SK-N-MC (cell line): ENCODE measurements around the gene SRP54.
"Not testable (repeated sequence)": the region's sequence is repeated elsewhere in the genome, so short reads cannot be mapped to it uniquely, and the experiment has no call there.

ENCODE experiments used
- DNase-seq: peaks from one replicate; pipeline ENCODE4 v3.0.0-alpha.2; 2011; ENCODE audit warnings: low read depth, low spot score
- H3K27ac ChIP-seq: fragments of 200-600 bp; sonication (generic); 2 replicates; pipeline ENCODE4 v1.5.1; 2016; ENCODE audit warnings: mixed run types
- H3K36me3 ChIP-seq: fragments of 200-600 bp; sonication (generic); 2 replicates; pipeline ENCODE4 v1.6.1; 2017; ENCODE audit warnings: antibody characterized with exemption, low read length, mixed read lengths; ENCODE audit not compliant: insufficient read depth
- H3K4me3 ChIP-seq: fragments of 200-600 bp; sonication (generic); 2 replicates; pipeline ENCODE4 v1.5.1; 2016
- H3K9ac ChIP-seq: fragments of 200-600 bp; sonication (generic); 2 replicates; pipeline ENCODE4 v1.8.0; 2017; ENCODE audit warnings: mixed run types, mixed read lengths; ENCODE audit not compliant: insufficient read length
- H3K9me3 ChIP-seq: fragments of 200-600 bp; sonication (generic); 2 replicates; pipeline ENCODE4 v1.6.1; 2017; ENCODE audit warnings: low read depth, mild to moderate bottlenecking, antibody characterized with exemption, low read length, moderate library complexity, mixed read lengths
- EZH2 ChIP-seq: fragments of 200-600 bp; sonication (generic); IDR thresholded peaks from one replicate; pipeline ENCODE4 v1.6.1; 2017; ENCODE audit warnings: antibody characterized with exemption
- FOXP2 ChIP-seq: optimal IDR thresholded peaks from 2 replicates; pipeline ENCODE3; 2011; ENCODE audit warnings: mild to moderate bottlenecking, moderate library complexity; ENCODE audit not compliant: insufficient read depth; ENCODE audit errors: extremely low read length, control extremely low read depth
- POLR2AphosphoS5 ChIP-seq: IDR thresholded peaks from 2 replicates; pipeline ENCODE4 v1.6.1; 2012; ENCODE audit warnings: mild to moderate bottlenecking, low read depth, low read length, borderline replicate concordance

SRP54 gene

GRCh38 chr14:34997762-34998161 is 15.0 kb downstream of the SRP54 start:
- Histone ChIP-seq H3K9ac (peak overlapping the region; percentile 52), H3K36me3 (peaks cover 5% of the 10 kb centered on the region), H3K27ac (peak overlapping the region; percentile 29), H3K9me3 (no peaks in the 10 kb centered on the region), H3K4me3 (no peak overlapping the region)
- no peak for DNase-seq
- TF ChIP-seq POLR2AphosphoS5 (no peak), FOXP2 (no peak), EZH2 (no peak)

- TF ChIP-seq FOXP2 (no peak), EZH2 (no peak), POLR2AphosphoS5 (no peak)
- peak overlapping the region; percentile 4; the same call in 1 of the 2 replicates for H3K27ac ChIP-seq
- peaks cover 5% of the 10 kb centered on the region for H3K36me3 ChIP-seq
Observed at GRCh38 chr14:34999500-34999899, 16.7 kb downstream of the SRP54 start.

GRCh38 chr14:35001621-35002020 is 18.8 kb downstream of the SRP54 start:
- H3K9me3 ChIP-seq = no peaks in the 10 kb centered on the region
- H3K27ac ChIP-seq = no peak overlapping the region
- no peak overlapping the region for H3K9ac ChIP-seq
- H3K36me3 ChIP-seq = peaks cover 5% of the 10 kb centered on the region
- no peak for DNase-seq
- no peak for TF ChIP-seq POLR2AphosphoS5
- TF ChIP-seq FOXP2 = no peak
- TF ChIP-seq EZH2 = no peak
- H3K4me3 ChIP-seq = no peak overlapping the region

More at GRCh38 chr14:34999500-34999899, 16.7 kb downstream of the SRP54 start:
- Histone ChIP-seq H3K9me3 (no peaks in the 10 kb centered on the region), H3K9ac (no peak overlapping the region), H3K4me3 (no peak overlapping the region)
- DNase-seq = no peak

- TF ChIP-seq EZH2 = no peak
- TF ChIP-seq POLR2AphosphoS5 = no peak
- no peak for TF ChIP-seq FOXP2
- peaks cover 5% of the 10 kb centered on the region for H3K36me3 ChIP-seq
- no peak for DNase-seq
- H3K4me3 ChIP-seq = no peak overlapping the region
- H3K9ac ChIP-seq = no peak overlapping the region
- no peaks in the 10 kb centered on the region for H3K9me3 ChIP-seq
- no peak overlapping the region for H3K27ac ChIP-seq
Observed at GRCh38 chr14:35004839-35005238, 22.0 kb downstream of the SRP54 start.

GRCh38 chr14:35016568-35016967 is 33.8 kb downstream of the SRP54 start:
- H3K36me3 ChIP-seq = peaks cover 54% of the 10 kb centered on the region
- no peak for DNase-seq
- H3K9me3 ChIP-seq = no peaks in the 10 kb centered on the region
- TF ChIP-seq EZH2 (no peak), POLR2AphosphoS5 (no peak), FOXP2 (no peak)
- H3K9ac ChIP-seq = no peak overlapping the region
- H3K4me3 ChIP-seq = no peak overlapping the region
- H3K27ac ChIP-seq = no peak overlapping the region

GRCh38 chr14:35020713-35021112 is 37.9 kb downstream of the SRP54 start:
- Histone ChIP-seq H3K9ac (no peak overlapping the region), H3K27ac (no peak overlapping the region), H3K9me3 (no peaks in the 10 kb centered on the region), H3K36me3 (peaks cover 50% of the 10 kb centered on the region), H3K4me3 (no peak overlapping the region)
- TF ChIP-seq FOXP2 (no peak), EZH2 (no peak), POLR2AphosphoS5 (no peak)
- no peak for DNase-seq

GRCh38 chr14:35028435-35028834 is 45.6 kb downstream of the SRP54 start:
- Histone ChIP-seq H3K36me3 (peaks cover 59% of the 10 kb centered on the region), H3K4me3 (no peak overlapping the region), H3K27ac (no peak overlapping the region), H3K9ac (no peak overlapping the region), H3K9me3 (no peaks in the 10 kb centered on the region)
- no peak for DNase-seq
- TF ChIP-seq POLR2AphosphoS5 (no peak), FOXP2 (no peak), EZH2 (no peak)

GRCh38 chr14:35032562-35032961 is 49.8 kb downstream of the SRP54 start:
- Histone ChIP-seq H3K36me3 (peaks cover 43% of the 10 kb centered on the region), H3K9me3 (no peaks in the 10 kb centered on the region; the same call in 1 of the 2 replicates), H3K9ac (no peak overlapping the region), H3K4me3 (no peak overlapping the region), H3K27ac (no peak overlapping the region)
- DNase-seq = no peak
- TF ChIP-seq FOXP2 = no peak
- TF ChIP-seq POLR2AphosphoS5 = no peak
- TF ChIP-seq EZH2 = no peak

- Histone ChIP-seq H3K27ac (no peak overlapping the region), H3K4me3 (no peak overlapping the region), H3K9ac (no peak overlapping the region), H3K36me3 (peaks cover 29% of the 10 kb centered on the region), H3K9me3 (no peaks in the 10 kb centered on the region; the same call in 1 of the 2 replicates)
- TF ChIP-seq FOXP2 (no peak), EZH2 (no peak), POLR2AphosphoS5 (no peak)
- DNase-seq = no peak
Observed at GRCh38 chr14:35034440-35034833, 51.6 kb downstream of the SRP54 start.

GRCh38 chr14:35034944-35035554 is 52.3 kb downstream of the SRP54 start:
- not testable (repeated sequence) for DNase-seq, H3K9me3 ChIP-seq, H3K9ac ChIP-seq, H3K4me3 ChIP-seq, H3K27ac ChIP-seq
- peaks cover 28% of the 10 kb centered on the region for H3K36me3 ChIP-seq

- not testable (repeated sequence) for H3K27ac ChIP-seq, H3K9me3 ChIP-seq, H3K9ac ChIP-seq, DNase-seq, H3K4me3 ChIP-seq, H3K36me3 ChIP-seq
Observed at GRCh38 chr14:35038312-35038711, 55.5 kb downstream of the SRP54 start.
